Stimulated activated CD8-positive, alpha-beta memory T cell treated with anti-CD3 and anti-CD28 coated beads, Interleukin-4, amount 100 ng/mL, for 48 hours (primary cell): ENCODE data around the gene EPO.

Experiments
- DNase-seq: peaks from one replicate; pipeline ENCODE4 v3.0.0-alpha.2; 2020

The EPO gene

GRCh38 chr7:100720279-100720670, at the start of gene EPO:
Gene EPO, plus strand, starts transcription at chr7:100720468. Its CDS starts 513 bp downstream, at chr7:100720981.
- no peak for DNase-seq

GRCh38 chr7:100671353-100672327, 48.6 kb upstream of the EPO start:
- no peak for DNase-seq

- DNase-seq: peak; percentile 100
These were observed 46.8 kb upstream of the EPO start, which contains the start of gene GNB2 for GRCh38 chr7:100673302-100673941. Gene GNB2, plus strand, starts transcription at chr7:100673740. Its CDS starts 2,526 bp downstream, at chr7:100676266.

- DNase-seq: peak; percentile 66
These were observed 46.3 kb upstream of the EPO start for GRCh38 chr7:100673942-100674410.

GRCh38 chr7:100674411-100675104, 45.7 kb upstream of the EPO start:
- DNase-seq: peak; percentile 51

GRCh38 chr7:100675105-100675451, 45.2 kb upstream of the EPO start:
- peak; percentile 58 for DNase-seq

- peak; percentile 83 for DNase-seq
These were observed 44.5 kb upstream of the EPO start for GRCh38 chr7:100675581-100676350.

- DNase-seq: no peak
These were observed 43.6 kb upstream of the EPO start for GRCh38 chr7:100676501-100677306.

- DNase-seq: no peak
These were observed 42.7 kb upstream of the EPO start for GRCh38 chr7:100677308-100678267.

- no peak for DNase-seq
These were observed 41.8 kb upstream of the EPO start for GRCh38 chr7:100678291-100678984.

GRCh38 chr7:100679129-100679926, 40.9 kb upstream of the EPO start:
- DNase-seq: no peak

- no peak for DNase-seq
These were observed 40.2 kb upstream of the EPO start for GRCh38 chr7:100679927-100680575.

GRCh38 chr7:100680576-100681271, 39.5 kb upstream of the EPO start:
- no peak for DNase-seq

- DNase-seq: no peak
These were observed 38.6 kb upstream of the EPO start for GRCh38 chr7:100681491-100682227.

- peak; percentile 54 for DNase-seq
These were observed 38.0 kb upstream of the EPO start for GRCh38 chr7:100682228-100682741.

GRCh38 chr7:100682991-100683658, 37.1 kb upstream of the EPO start:
- DNase-seq: no peak
